ENCODE results near the gene GPT2.
"Not testable (repeated sequence)": the region's sequence is repeated elsewhere in the genome, so short reads cannot be mapped to it uniquely, and the experiment has no call there.

GPT2 gene

DNA sequence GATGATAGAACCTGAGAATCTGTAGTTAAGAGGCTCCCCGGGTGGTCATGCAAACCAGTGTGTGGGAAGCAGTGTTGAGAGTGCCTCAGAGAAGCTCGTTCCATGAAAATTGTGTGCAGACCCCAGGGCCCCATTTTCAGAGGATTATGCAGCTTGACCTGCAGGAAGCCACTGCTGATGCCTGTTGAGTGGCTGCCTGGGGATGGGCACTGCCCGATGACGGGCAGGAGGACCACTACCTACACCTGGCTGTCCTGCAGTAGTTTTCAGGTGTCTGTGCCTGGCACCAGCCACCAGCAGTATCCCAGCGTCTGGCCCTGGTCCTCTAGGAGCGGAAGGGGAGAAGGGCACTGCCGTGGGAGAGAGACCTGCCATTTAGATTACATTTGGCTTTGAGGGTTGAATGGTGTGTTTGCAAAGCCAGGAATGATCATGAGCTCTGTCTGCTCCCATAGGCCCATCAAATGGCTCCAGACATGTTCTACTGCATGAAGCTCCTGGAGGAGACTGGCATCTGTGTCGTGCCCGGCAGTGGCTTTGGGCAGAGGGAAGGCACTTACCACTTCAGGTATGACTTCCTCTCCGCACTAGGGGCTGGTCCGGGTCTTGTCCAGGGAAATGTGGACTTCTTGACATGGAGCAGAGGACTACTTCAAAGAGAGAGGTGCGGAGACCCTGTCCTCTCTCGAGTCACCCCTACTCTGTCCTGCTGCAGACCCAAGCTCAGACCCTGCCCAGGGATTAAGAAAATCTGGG lies 42.5 kb downstream of the GPT2 start:
- no peaks in the 10 kb centered on the region for H3K9me3 Mint-ChIP-seq
- ATAC-seq (replicated peaks) (no peak), DNase-seq (no peak)
- H3K27me3 Mint-ChIP-seq, result no peaks in the 10 kb centered on the region
- no peak overlapping the region for H3K27ac Mint-ChIP-seq
- no peak overlapping the region for H3K4me3 Mint-ChIP-seq
- H3K36me3 Mint-ChIP-seq (ENCODE audit: insufficient read depth), result peaks cover 3% of the 10 kb centered on the region
- peaks cover 0 to 3% of the 10 kb centered on the region in 2 donors for H3K4me1 Mint-ChIP-seq (ENCODE audit: low read depth in 2 of 2)

DNA sequence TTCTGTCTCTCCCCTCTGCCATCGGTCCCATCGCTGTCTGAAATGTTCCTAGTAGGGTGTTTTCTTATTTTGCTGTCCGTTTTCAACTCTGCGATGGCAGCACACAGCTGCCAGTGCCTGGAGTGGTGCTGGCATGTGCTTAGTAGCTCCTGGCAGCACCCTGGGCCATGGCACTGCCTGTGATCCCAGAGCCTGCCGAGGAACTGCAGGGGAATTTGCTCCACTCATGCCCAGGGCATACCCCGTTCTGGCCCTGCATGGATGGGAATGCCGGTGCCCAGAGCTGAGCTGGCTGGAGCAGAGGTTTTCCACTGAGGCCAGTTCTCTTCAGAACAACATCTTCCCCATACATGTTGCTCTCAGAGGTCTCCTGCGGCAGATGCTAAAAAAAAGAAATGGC lies 43.1 kb downstream of the GPT2 start:
- DNase-seq (no peak), ATAC-seq (replicated peaks) (no peak)
- Mint-ChIP-seq H3K4me1 (ENCODE audit: low read depth in 2 of 2) (peaks cover 0 to 3% of the 10 kb centered on the region in 2 donors), H3K27me3 (no peaks in the 10 kb centered on the region), H3K36me3 (ENCODE audit: insufficient read depth) (peaks cover 3% of the 10 kb centered on the region), H3K9me3 (no peaks in the 10 kb centered on the region), H3K4me3 (no peak overlapping the region), H3K27ac (no peak overlapping the region)

DNA sequence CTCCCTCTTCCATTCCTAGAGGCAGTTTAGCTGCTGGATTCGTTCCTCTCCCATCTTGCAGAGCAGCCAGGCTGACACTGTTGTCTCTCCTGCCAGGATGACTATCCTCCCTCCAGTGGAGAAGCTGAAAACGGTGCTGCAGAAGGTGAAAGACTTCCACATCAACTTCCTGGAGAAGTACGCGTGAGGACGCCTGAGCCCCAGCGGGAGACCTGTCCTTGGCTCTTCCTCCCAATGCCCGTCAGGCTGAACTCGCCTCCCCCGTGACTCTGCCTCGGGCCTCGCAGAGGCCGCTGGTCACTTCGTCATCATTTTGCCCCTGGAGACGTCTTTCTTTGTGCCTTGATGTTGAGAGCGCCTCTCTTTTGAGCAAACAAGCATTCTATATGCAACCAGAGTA lies 44.6 kb downstream of the GPT2 start:
- H3K36me3 Mint-ChIP-seq (ENCODE audit: insufficient read depth), result peaks cover 3% of the 10 kb centered on the region
- H3K4me3 Mint-ChIP-seq, result no peak overlapping the region
- H3K4me1 Mint-ChIP-seq (ENCODE audit: low read depth in 2 of 2), result peaks cover 0 to 3% of the 10 kb centered on the region in 2 donors
- ATAC-seq (replicated peaks) (no peak), DNase-seq (no peak)
- H3K9me3 Mint-ChIP-seq, result no peaks in the 10 kb centered on the region
- H3K27ac Mint-ChIP-seq, result no peak overlapping the region
- H3K27me3 Mint-ChIP-seq, result no peaks in the 10 kb centered on the region

GRCh38 chr16:46929378-46930332 lies 45.5 kb downstream of the GPT2 start:
- no peak overlapping the region for H3K27ac Mint-ChIP-seq
- no peaks in the 10 kb centered on the region for H3K36me3 Mint-ChIP-seq (ENCODE audit: insufficient read depth)
- peak; percentile 75 for ATAC-seq (replicated peaks)
- no peak overlapping the region for H3K4me3 Mint-ChIP-seq
- no peaks in the 10 kb centered on the region for H3K27me3 Mint-ChIP-seq
- H3K4me1 Mint-ChIP-seq (ENCODE audit: low read depth in 2 of 2), result peaks cover 0 to 3% of the 10 kb centered on the region in 2 donors
- peak; percentile 46 to 56 (median 53) for DNase-seq
- no peaks in the 10 kb centered on the region for H3K9me3 Mint-ChIP-seq

DNA sequence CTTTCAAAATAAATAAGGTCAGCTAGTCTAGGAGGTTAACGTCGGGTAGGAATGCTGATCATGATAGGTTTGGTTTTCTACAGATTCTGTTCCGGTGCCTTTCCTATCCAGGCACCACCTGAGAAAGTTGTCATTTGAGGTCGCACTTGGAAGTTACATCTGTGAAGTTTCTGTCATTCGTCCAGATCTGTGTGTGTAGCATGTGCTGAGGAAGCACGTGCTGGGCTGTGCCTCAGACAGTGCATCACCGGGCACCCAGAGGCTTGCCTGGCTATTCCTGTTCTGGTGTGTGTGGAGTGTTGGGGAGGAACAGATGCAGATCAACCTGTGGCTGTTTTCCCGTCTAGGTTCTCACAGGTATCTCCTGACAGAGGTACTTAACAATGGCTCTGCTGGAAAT lies 46.7 kb downstream of the GPT2 start:
- Mint-ChIP-seq H3K27ac (peak overlapping the region in 1 of 2 donors; percentile 12), H3K4me1 (ENCODE audit: low read depth in 2 of 2) (peaks cover 0 to 3% of the 10 kb centered on the region in 2 donors), H3K36me3 (ENCODE audit: insufficient read depth) (no peaks in the 10 kb centered on the region), H3K27me3 (no peaks in the 10 kb centered on the region), H3K4me3 (no peak overlapping the region), H3K9me3 (no peaks in the 10 kb centered on the region)
- DNase-seq, result no peak
- no peak for ATAC-seq (replicated peaks)

DNA sequence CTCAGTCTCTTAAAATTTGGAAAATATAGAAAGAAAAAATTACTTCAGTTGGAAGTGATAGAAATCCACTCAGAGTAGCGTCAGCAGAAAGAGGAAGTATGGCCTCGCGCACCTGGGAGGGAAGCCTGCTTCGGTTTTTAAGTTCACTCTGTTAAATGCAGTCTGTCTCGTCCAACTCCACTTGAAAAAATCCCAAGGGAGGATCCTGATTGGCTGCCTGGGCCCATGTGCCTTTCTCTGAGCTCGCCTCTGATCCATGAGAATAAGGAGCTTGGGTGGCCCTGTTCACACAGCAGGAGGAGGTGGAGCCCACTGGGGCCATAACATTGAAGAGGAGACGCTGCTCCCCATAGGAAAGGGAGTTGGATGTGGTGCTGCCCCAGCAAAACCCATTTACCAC lies 48.6 kb downstream of the GPT2 start:
- no peak overlapping the region for H3K4me3 Mint-ChIP-seq
- peaks cover 0 to 3% of the 10 kb centered on the region in 2 donors for H3K4me1 Mint-ChIP-seq (ENCODE audit: low read depth in 2 of 2)
- H3K9me3 Mint-ChIP-seq, result no peaks in the 10 kb centered on the region
- H3K27ac Mint-ChIP-seq, result no peak overlapping the region
- no peaks in the 10 kb centered on the region for H3K27me3 Mint-ChIP-seq
- H3K36me3 Mint-ChIP-seq (ENCODE audit: insufficient read depth), result no peaks in the 10 kb centered on the region
- DNase-seq (no peak), ATAC-seq (replicated peaks) (no peak)

- Mint-ChIP-seq H3K36me3 (ENCODE audit: insufficient read depth) (no peaks in the 10 kb centered on the region), H3K27ac (no peak overlapping the region), H3K9me3 (no peaks in the 10 kb centered on the region), H3K4me1 (ENCODE audit: low read depth in 2 of 2) (no peaks in the 10 kb centered on the region), H3K27me3 (no peaks in the 10 kb centered on the region), H3K4me3 (no peak overlapping the region)
- ATAC-seq (replicated peaks) (no peak), DNase-seq (no peak)
Observed at GRCh38 chr16:46937536-46937935, 53.4 kb downstream of the GPT2 start.

GRCh38 chr16:46944713-46945112 lies 60.6 kb downstream of the GPT2 start:
- H3K27ac Mint-ChIP-seq; ATAC-seq (replicated peaks); H3K4me3 Mint-ChIP-seq; H3K27me3 Mint-ChIP-seq; DNase-seq; H3K4me1 Mint-ChIP-seq (ENCODE audit: low read depth in 2 of 2); H3K9me3 Mint-ChIP-seq; H3K36me3 Mint-ChIP-seq (ENCODE audit: insufficient read depth): not testable (repeated sequence)

GRCh38 chr16:46947900-46948547 lies 63.9 kb downstream of the GPT2 start:
- Mint-ChIP-seq H3K4me1 (ENCODE audit: low read depth in 2 of 2) (peaks cover 0 to 4% of the 10 kb centered on the region in 2 donors), H3K9me3 (no peaks in the 10 kb centered on the region), H3K4me3 (no peak overlapping the region), H3K36me3 (ENCODE audit: insufficient read depth) (peaks cover 8% of the 10 kb centered on the region), H3K27me3 (no peaks in the 10 kb centered on the region), H3K27ac (no peak overlapping the region)
- ATAC-seq (replicated peaks), result peak; percentile 67
- peak; percentile 21 to 41 (median 24) for DNase-seq

GRCh38 chr16:46948548-46949166 lies 64.5 kb downstream of the GPT2 start:
- ATAC-seq (replicated peaks) (no peak), DNase-seq (no peak)
- Mint-ChIP-seq H3K27me3 (no peaks in the 10 kb centered on the region), H3K9me3 (no peaks in the 10 kb centered on the region), H3K36me3 (ENCODE audit: insufficient read depth) (peaks cover 11% of the 10 kb centered on the region), H3K4me1 (ENCODE audit: low read depth in 2 of 2) (no peaks in the 10 kb centered on the region), H3K27ac (peak overlapping the region in 1 of 2 donors; percentile 35), H3K4me3 (no peak overlapping the region)

- no peaks in the 10 kb centered on the region for H3K4me1 Mint-ChIP-seq (ENCODE audit: low read depth in 2 of 2)
- H3K9me3 Mint-ChIP-seq, result no peaks in the 10 kb centered on the region
- peak overlapping the region in 1 of 2 donors; percentile 35 for H3K27ac Mint-ChIP-seq
- ATAC-seq (replicated peaks), result peak; percentile 35
- H3K4me3 Mint-ChIP-seq, result no peak overlapping the region
- H3K27me3 Mint-ChIP-seq, result no peaks in the 10 kb centered on the region
- peaks cover 18% of the 10 kb centered on the region for H3K36me3 Mint-ChIP-seq (ENCODE audit: insufficient read depth)
- no peak for DNase-seq
Observed at GRCh38 chr16:46949241-46949892, 65.2 kb downstream of the GPT2 start.

DNA sequence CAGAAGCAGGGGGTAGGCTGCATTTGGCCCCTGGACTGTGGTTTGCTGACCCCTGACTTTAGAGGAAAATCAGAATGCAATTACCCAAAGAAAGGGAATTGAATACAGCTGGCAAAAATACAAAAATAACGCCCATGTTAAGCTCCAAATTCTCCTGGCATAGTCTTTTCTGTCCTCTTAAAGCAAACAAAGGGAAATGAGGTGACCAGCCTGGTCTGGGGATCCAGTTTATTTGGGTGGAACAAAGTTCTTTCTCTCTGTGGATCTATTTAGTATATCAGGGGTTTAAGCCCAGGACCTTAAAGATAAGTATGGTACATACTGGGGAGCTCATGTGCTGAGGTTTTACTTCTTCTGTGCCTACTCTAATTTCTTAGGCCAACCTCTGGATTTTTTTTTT lies 65.8 kb downstream of the GPT2 start:
- no peaks in the 10 kb centered on the region for H3K27me3 Mint-ChIP-seq
- ATAC-seq (replicated peaks) (no peak), DNase-seq (no peak)
- H3K4me1 Mint-ChIP-seq (ENCODE audit: low read depth in 2 of 2), result no peaks in the 10 kb centered on the region
- no peak overlapping the region for H3K4me3 Mint-ChIP-seq
- no peaks in the 10 kb centered on the region for H3K9me3 Mint-ChIP-seq
- H3K27ac Mint-ChIP-seq, result peak overlapping the region in 1 of 2 donors; percentile 20
- peaks cover 21% of the 10 kb centered on the region for H3K36me3 Mint-ChIP-seq (ENCODE audit: insufficient read depth)

DNA sequence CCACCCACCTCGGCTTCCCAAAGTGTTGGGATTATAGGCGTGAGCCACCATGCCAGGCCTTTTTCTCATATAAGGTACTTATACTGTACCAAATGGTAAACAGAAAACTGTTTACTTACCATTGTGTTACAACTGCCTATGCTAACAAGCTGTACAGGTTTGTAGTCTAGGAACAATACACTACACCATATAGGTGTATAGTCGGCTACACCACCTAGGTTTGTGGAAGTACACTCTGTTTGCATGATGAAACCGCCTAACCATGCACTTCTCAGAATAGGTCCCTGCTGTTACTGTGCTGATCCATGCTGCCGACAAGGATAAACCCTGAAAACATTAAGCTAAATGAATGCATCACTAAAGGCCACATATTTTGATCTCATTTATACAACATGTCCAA lies 70.4 kb downstream of the GPT2 start:
- Mint-ChIP-seq H3K4me3 (no peak overlapping the region), H3K36me3 (ENCODE audit: insufficient read depth) (peaks cover 64% of the 10 kb centered on the region), H3K27ac (peak overlapping the region in 1 of 2 donors; percentile 11), H3K4me1 (ENCODE audit: low read depth in 2 of 2) (peaks cover 0 to 2% of the 10 kb centered on the region in 2 donors), H3K27me3 (no peaks in the 10 kb centered on the region), H3K9me3 (no peaks in the 10 kb centered on the region)
- DNase-seq, result no peak
- no peak for ATAC-seq (replicated peaks)
